Measurements from ENCODE around the gene PRR12. TPM values are rescaled to one million over a fixed set of nuclear protein-coding genes. Genes with fewer than 3 reads are reported as not detected.
A peak's percentile ranks its signal among the peaks of the same experiment; 100 is the strongest.

PRR12 gene, protein sequence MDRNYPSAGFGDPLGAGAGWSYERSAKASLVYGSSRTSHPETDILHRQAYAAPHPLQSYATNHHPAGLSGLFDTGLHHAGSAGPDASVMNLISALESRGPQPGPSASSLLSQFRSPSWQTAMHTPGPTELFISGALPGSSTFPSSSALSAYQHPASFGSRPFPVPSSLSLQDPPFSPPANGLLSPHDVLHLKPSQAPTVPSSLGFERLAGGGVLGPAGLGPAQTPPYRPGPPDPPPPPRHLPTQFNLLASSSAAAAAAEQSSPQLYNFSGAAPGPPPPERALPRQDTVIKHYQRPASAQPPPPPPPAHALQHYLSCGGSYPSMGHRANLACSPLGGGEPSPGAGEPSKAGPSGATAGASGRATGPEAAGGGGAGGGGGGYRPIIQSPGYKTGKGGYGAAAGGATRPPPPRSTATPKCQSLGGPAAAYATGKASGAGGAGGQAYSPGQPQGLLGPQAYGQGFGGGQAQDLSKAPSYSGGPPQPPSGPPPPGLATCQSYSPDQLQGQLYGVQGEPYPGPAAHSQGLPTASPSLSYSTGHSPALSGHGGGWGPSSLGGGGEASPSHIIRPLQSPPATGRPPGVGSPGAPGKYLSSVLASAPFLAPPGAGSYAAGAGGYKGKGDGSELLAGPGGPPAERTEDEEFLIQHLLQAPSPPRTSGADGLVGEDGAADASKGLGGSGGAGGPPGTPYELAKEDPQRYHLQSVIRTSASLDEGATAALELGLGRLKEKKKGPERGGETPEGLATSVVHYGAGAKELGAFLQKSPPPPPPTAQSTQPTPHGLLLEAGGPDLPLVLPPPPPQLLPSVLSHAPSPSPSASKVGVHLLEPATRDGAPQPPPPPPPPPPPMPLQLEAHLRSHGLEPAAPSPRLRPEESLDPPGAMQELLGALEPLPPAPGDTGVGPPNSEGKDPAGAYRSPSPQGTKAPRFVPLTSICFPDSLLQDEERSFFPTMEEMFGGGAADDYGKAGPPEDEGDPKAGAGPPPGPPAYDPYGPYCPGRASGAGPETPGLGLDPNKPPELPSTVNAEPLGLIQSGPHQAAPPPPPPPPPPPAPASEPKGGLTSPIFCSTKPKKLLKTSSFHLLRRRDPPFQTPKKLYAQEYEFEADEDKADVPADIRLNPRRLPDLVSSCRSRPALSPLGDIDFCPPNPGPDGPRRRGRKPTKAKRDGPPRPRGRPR (N-terminal part only)
- total RNA-seq = 2.3 TPM
- polyA plus RNA-seq = 10.2 TPM
- long read RNA-seq, donor 1 = 0 reads
- long read RNA-seq, donor 2, partial matches to known transcripts = 31 of 31 reads
- long read RNA-seq, donor 2, other reads (novel, unspliced or antisense) = 0 of 31 reads
- long read RNA-seq, donor 3, partial matches to known transcripts = 18 of 19 reads
- long read RNA-seq, donor 3, other reads (novel, unspliced or antisense) = 0 of 19 reads
- long read RNA-seq, donor 4, partial matches to known transcripts = 25 of 25 reads
- long read RNA-seq, donor 4, other reads (novel, unspliced or antisense) = 0 of 25 reads
- long read RNA-seq, donor 5, partial matches to known transcripts = 17 of 17 reads
- long read RNA-seq, donor 5, other reads (novel, unspliced or antisense) = 0 of 17 reads
- long read RNA-seq, donor 6, partial matches to known transcripts = 12 of 12 reads
- long read RNA-seq, donor 6, other reads (novel, unspliced or antisense) = 0 of 12 reads
- long read RNA-seq, donor 7, partial matches to known transcripts = 0 of 2 reads
- long read RNA-seq, donor 7, other reads (novel, unspliced or antisense) = 0 of 2 reads
- long read RNA-seq, donor 8, partial matches to known transcripts = 7 of 7 reads
- long read RNA-seq, donor 8, other reads (novel, unspliced or antisense) = 0 of 7 reads
- long read RNA-seq, donor 9, full-length matches to known transcripts = 1 of 1 reads
- long read RNA-seq, donor 9, partial matches to known transcripts = 0 of 1 reads
- long read RNA-seq, donor 9, other reads (novel, unspliced or antisense) = 0 of 1 reads
- long read RNA-seq, donor 10, partial matches to known transcripts = 59 of 85 reads
- long read RNA-seq, donor 10, other reads (novel, unspliced or antisense) = 25 of 85 reads

DNA sequence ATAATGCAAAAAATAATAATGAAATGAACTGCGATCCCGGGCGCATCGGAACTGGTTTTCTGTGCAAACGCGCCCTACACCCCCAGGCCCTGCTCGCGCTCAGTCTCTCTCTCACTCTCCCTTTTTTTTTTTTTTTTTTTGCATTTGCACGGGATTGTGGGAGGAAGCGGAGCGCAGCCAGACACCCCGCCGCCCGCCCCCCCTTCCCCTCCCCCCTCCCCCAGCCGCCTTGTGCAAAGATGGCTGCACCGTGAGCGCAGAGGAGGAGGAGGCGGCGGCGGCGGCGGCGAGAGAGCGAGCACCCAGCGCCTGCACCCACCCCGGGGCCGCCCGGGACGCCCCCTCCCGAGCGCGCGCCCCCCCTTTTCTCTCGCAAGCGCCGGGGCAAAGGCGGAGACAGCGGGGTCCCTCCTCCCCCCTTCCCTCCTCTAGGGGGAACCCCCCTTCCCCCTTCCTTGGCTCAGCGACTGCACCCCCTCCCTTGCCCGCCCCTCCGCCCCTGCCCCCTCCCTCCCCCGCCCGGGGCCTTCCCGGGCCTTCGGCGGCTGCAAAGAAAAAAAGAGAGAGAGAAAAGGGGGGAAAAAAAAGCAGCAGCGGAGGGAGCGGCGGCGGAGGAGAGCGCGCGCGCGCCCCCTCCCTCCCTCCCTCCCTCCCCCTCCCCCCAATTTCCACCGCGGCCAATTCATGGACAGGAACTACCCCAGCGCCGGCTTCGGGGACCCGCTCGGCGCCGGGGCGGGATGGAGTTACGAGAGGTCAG lies at the start of gene PRR12:
Gene PRR12 (plus strand): TSS at position 212 of the 760 bp plus-strand sequence. CDS start 473 bp downstream, at position 685.
- under 1% methylated on average over 64 of the region's 66 CpGs for WGBS
- Histone ChIP-seq H3K27ac (ENCODE audit: low read depth in 1 of 2, low read length in 1 of 2) (peak within 1 kb of the TSS; percentile 94 to 99), H3K27me3 (ENCODE audit: control insufficient read depth in 2 of 2, insufficient read depth in 1 of 2, low read length in 1 of 2) (no peaks in the 10 kb centered on the region), H3K4me1 (ENCODE audit: control insufficient read depth in 2 of 2, insufficient read depth in 2 of 2, low read length in 2 of 2) (peaks cover 16 to 38% of the 10 kb centered on the region in 2 donors), H3K9me3 (ENCODE audit: control insufficient read depth in 2 of 2, insufficient read depth in 1 of 2, low read length in 1 of 2) (peaks cover 0 to 6% of the 10 kb centered on the region in 2 donors), H3K4me3 (ENCODE audit: low read length in 2 of 2) (peak within 1 kb of the TSS; percentile 81 to 94), H3K36me3 (ENCODE audit: control insufficient read depth in 2 of 2, insufficient read depth in 2 of 2, low read length in 1 of 2) (peaks cover 21 to 26% of the 10 kb centered on the region in 2 donors)
- peak in 6 of 9 donors; percentile 70 to 92 (median 78) for DNase-seq (ENCODE audit: low read depth in 6 of 9, low spot score in 9 of 9)

- whole genome bisulfite sequencing = 94% methylated on average over 6 of the region's 6 CpGs
- H3K27ac ChIP-seq (ENCODE audit: low read depth in 1 of 2, low read length in 1 of 2) = no peak overlapping the region
- H3K27me3 ChIP-seq (ENCODE audit: control insufficient read depth in 2 of 2, insufficient read depth in 1 of 2, low read length in 1 of 2) = no peaks in the 10 kb centered on the region
- no peak overlapping the region for H3K4me3 ChIP-seq (ENCODE audit: low read length in 2 of 2)
- peaks cover 0 to 15% of the 10 kb centered on the region in 2 donors for H3K4me1 ChIP-seq (ENCODE audit: control insufficient read depth in 2 of 2, insufficient read depth in 2 of 2, low read length in 2 of 2)
- no peak for DNase-seq (ENCODE audit: low read depth in 6 of 9, low spot score in 9 of 9)
- peaks cover 0 to 6% of the 10 kb centered on the region in 2 donors for H3K36me3 ChIP-seq (ENCODE audit: control insufficient read depth in 2 of 2, insufficient read depth in 2 of 2, low read length in 1 of 2)
- H3K9me3 ChIP-seq (ENCODE audit: control insufficient read depth in 2 of 2, insufficient read depth in 1 of 2, low read length in 1 of 2) = no peaks in the 10 kb centered on the region
Observed at GRCh38 chr19:49541914-49542313, 49.1 kb upstream of the PRR12 start.

GRCh38 chr19:49542446-49542845 lies 48.5 kb upstream of the PRR12 start:
- no peaks in the 10 kb centered on the region for H3K9me3 ChIP-seq (ENCODE audit: control insufficient read depth in 2 of 2, insufficient read depth in 1 of 2, low read length in 1 of 2)
- H3K27me3 ChIP-seq (ENCODE audit: control insufficient read depth in 2 of 2, insufficient read depth in 1 of 2, low read length in 1 of 2) = no peaks in the 10 kb centered on the region
- no peak for DNase-seq (ENCODE audit: low read depth in 6 of 9, low spot score in 9 of 9)
- H3K4me1 ChIP-seq (ENCODE audit: control insufficient read depth in 2 of 2, insufficient read depth in 2 of 2, low read length in 2 of 2) = peaks cover 4 to 18% of the 10 kb centered on the region in 2 donors
- no peak overlapping the region for H3K27ac ChIP-seq (ENCODE audit: low read depth in 1 of 2, low read length in 1 of 2)
- no peak overlapping the region for H3K4me3 ChIP-seq (ENCODE audit: low read length in 2 of 2)
- 91% methylated on average over 16 of the region's 16 CpGs for WGBS
- peaks cover 0 to 6% of the 10 kb centered on the region in 2 donors for H3K36me3 ChIP-seq (ENCODE audit: control insufficient read depth in 2 of 2, insufficient read depth in 2 of 2, low read length in 1 of 2)

DNA sequence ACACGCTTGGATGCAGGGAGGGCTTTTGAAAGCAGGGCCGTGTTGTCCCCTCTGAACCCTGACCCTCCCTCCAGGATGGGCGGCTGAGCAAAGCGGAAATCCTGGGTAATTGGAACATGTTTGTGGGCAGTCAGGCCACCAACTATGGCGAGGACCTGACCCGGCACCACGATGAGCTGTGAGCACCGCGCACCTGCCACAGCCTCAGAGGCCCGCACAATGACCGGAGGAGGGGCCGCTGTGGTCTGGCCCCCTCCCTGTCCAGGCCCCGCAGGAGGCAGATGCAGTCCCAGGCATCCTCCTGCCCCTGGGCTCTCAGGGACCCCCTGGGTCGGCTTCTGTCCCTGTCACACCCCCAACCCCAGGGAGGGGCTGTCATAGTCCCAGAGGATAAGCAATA lies 48.0 kb upstream of the PRR12 start:
- Histone ChIP-seq H3K27me3 (ENCODE audit: control insufficient read depth in 2 of 2, insufficient read depth in 1 of 2, low read length in 1 of 2) (no peaks in the 10 kb centered on the region), H3K36me3 (ENCODE audit: control insufficient read depth in 2 of 2, insufficient read depth in 2 of 2, low read length in 1 of 2) (peaks cover 0 to 6% of the 10 kb centered on the region in 2 donors), H3K4me1 (ENCODE audit: control insufficient read depth in 2 of 2, insufficient read depth in 2 of 2, low read length in 2 of 2) (peaks cover 4 to 19% of the 10 kb centered on the region in 2 donors), H3K9me3 (ENCODE audit: control insufficient read depth in 2 of 2, insufficient read depth in 1 of 2, low read length in 1 of 2) (no peaks in the 10 kb centered on the region), H3K4me3 (ENCODE audit: low read length in 2 of 2) (no peak overlapping the region), H3K27ac (ENCODE audit: low read depth in 1 of 2, low read length in 1 of 2) (no peak overlapping the region)
- DNase-seq (ENCODE audit: low read depth in 6 of 9, low spot score in 9 of 9) = no peak
- whole genome bisulfite sequencing = 93% methylated on average over 14 of the region's 14 CpGs

DNA sequence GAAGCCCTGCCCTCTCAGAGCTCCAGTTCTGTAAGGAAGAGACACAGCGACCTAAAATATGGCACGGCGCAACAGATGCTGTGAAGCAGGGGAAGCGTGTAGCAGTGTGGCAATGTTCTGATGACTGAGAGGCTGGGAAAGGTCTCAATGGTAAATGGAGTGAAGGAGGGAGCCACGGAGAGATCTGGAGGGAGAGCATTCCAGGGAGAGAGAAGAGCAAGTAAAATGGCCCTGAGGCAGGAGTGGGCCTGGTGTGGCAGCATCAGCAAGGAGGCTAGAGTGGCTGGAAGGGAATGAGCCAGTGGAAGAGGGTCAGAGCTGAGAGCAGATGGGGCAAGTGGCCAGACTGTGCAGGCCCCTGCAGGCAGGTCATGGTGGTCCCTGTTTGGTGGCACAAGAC lies 46.8 kb upstream of the PRR12 start:
- DNase-seq (ENCODE audit: low read depth in 6 of 9, low spot score in 9 of 9) = peak in 1 of 9 donors; percentile 27
- H3K36me3 ChIP-seq (ENCODE audit: control insufficient read depth in 2 of 2, insufficient read depth in 2 of 2, low read length in 1 of 2) = peaks cover 0 to 3% of the 10 kb centered on the region in 2 donors
- H3K27me3 ChIP-seq (ENCODE audit: control insufficient read depth in 2 of 2, insufficient read depth in 1 of 2, low read length in 1 of 2) = no peaks in the 10 kb centered on the region
- H3K27ac ChIP-seq (ENCODE audit: low read depth in 1 of 2, low read length in 1 of 2) = no peak overlapping the region
- H3K4me1 ChIP-seq (ENCODE audit: control insufficient read depth in 2 of 2, insufficient read depth in 2 of 2, low read length in 2 of 2) = peaks cover 5 to 30% of the 10 kb centered on the region in 2 donors
- no peak overlapping the region for H3K4me3 ChIP-seq (ENCODE audit: low read length in 2 of 2)
- WGBS = 75% methylated on average over 5 of the region's 5 CpGs
- no peaks in the 10 kb centered on the region for H3K9me3 ChIP-seq (ENCODE audit: control insufficient read depth in 2 of 2, insufficient read depth in 1 of 2, low read length in 1 of 2)

GRCh38 chr19:49546825-49547565 lies 44.0 kb upstream of the PRR12 start:
- Histone ChIP-seq H3K27me3 (ENCODE audit: control insufficient read depth in 2 of 2, insufficient read depth in 1 of 2, low read length in 1 of 2) (no peaks in the 10 kb centered on the region), H3K4me1 (ENCODE audit: control insufficient read depth in 2 of 2, insufficient read depth in 2 of 2, low read length in 2 of 2) (peaks cover 9 to 41% of the 10 kb centered on the region in 2 donors), H3K36me3 (ENCODE audit: control insufficient read depth in 2 of 2, insufficient read depth in 2 of 2, low read length in 1 of 2) (peaks cover 0 to 3% of the 10 kb centered on the region in 2 donors), H3K4me3 (ENCODE audit: low read length in 2 of 2) (no peak overlapping the region), H3K27ac (ENCODE audit: low read depth in 1 of 2, low read length in 1 of 2) (peak overlapping the region; percentile 8 to 66), H3K9me3 (ENCODE audit: control insufficient read depth in 2 of 2, insufficient read depth in 1 of 2, low read length in 1 of 2) (no peaks in the 10 kb centered on the region)
- DNase-seq (ENCODE audit: low read depth in 6 of 9, low spot score in 9 of 9) = peak in 8 of 9 donors; percentile 72 to 93 (median 88)
- 16% methylated on average over 9 of the region's 9 CpGs for WGBS

- DNase-seq (ENCODE audit: low read depth in 6 of 9, low spot score in 9 of 9) = peak in 1 of 9 donors; percentile 61
- Histone ChIP-seq H3K27me3 (ENCODE audit: control insufficient read depth in 2 of 2, insufficient read depth in 1 of 2, low read length in 1 of 2) (no peaks in the 10 kb centered on the region), H3K9me3 (ENCODE audit: control insufficient read depth in 2 of 2, insufficient read depth in 1 of 2, low read length in 1 of 2) (no peaks in the 10 kb centered on the region), H3K36me3 (ENCODE audit: control insufficient read depth in 2 of 2, insufficient read depth in 2 of 2, low read length in 1 of 2) (peaks cover 2 to 6% of the 10 kb centered on the region in 2 donors), H3K4me3 (ENCODE audit: low read length in 2 of 2) (no peak overlapping the region), H3K4me1 (ENCODE audit: control insufficient read depth in 2 of 2, insufficient read depth in 2 of 2, low read length in 2 of 2) (peaks cover 9 to 53% of the 10 kb centered on the region in 2 donors), H3K27ac (ENCODE audit: low read depth in 1 of 2, low read length in 1 of 2) (peak overlapping the region; percentile 5 to 85)
- WGBS = 35% methylated on average over 13 of the region's 13 CpGs
Observed at GRCh38 chr19:49549045-49549444, 41.9 kb upstream of the PRR12 start.
